Activated naive CD4-positive, alpha-beta T cell treated with Interleukin-2 at 50 U/mL for 16 hours (primary cell): ENCODE data around the gene PITPNM3.

Experiments
- DNase-seq: peaks from one replicate; pipeline ENCODE4 v3.0.0-alpha.2; 2020

The PITPNM3 gene

DNA sequence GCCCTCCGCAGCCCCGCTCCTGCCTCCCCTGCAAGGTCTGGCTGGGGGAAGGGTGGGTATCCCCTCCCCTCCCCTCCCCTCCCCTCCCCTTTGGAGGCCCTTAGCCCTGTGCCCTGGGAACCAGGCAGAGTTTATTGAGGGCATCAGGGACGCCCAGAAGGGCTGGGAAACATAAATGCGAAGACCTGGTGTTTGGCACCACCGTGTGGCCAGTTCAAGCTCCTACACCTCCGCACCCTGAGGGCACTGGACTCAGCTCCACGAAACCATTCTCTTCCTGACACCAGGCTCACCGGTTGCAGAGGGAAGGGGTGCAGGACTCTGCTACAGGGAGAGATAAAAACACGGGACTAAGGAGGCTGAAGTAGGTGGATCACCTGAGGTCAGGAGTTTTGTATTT, 120.4 kb downstream of the PITPNM3 start:
- peak; percentile 63 for DNase-seq

- DNase-seq = no peak
Measured at GRCh38 chr17:6435051-6435450, 121.3 kb downstream of the PITPNM3 start, which contains the start of gene AIPL1. Gene AIPL1 (minus strand): TSS chr17:6435121. CDS start chr17:6435104, 17 bp downstream.

DNA sequence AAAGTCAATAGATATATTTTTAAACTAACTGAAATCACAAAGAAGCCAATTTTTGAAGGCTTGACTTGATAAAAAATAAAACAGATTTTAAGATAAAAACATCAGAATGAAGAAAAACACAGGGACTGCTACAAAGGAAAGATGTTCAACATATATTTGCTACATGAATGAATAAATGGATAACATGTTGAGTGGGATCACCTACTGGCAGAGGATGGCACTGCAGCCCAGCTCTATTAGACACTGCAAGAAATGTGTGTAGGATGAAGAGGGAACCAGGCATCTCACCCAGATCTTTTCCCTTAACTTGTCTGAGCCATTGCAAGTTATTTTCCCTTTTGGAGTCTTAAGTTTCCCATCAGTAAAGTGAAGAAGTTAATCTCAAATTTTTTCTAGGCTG, 125.6 kb downstream of the PITPNM3 start:
- DNase-seq = no peak

DNA sequence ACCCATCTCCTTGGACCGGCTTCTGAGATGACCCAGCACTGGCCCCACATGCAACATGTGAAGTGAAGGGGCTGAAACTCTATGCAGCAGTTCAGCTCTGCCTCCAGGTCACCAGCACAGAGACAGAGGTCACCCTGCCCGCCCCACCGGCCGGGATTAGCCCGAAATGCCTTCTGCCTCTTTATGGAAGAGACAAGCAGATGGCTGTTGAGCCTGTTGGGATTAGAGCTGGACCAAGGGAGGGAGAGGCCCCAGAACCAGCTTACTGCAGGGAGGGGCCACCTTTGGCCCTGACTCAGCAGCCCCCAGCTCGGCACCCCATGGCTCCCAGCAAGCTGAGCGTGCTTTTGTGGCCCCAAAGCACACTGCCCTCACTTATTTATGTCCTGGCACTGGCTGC, 127.1 kb downstream of the PITPNM3 start:
- DNase-seq = no peak

DNA sequence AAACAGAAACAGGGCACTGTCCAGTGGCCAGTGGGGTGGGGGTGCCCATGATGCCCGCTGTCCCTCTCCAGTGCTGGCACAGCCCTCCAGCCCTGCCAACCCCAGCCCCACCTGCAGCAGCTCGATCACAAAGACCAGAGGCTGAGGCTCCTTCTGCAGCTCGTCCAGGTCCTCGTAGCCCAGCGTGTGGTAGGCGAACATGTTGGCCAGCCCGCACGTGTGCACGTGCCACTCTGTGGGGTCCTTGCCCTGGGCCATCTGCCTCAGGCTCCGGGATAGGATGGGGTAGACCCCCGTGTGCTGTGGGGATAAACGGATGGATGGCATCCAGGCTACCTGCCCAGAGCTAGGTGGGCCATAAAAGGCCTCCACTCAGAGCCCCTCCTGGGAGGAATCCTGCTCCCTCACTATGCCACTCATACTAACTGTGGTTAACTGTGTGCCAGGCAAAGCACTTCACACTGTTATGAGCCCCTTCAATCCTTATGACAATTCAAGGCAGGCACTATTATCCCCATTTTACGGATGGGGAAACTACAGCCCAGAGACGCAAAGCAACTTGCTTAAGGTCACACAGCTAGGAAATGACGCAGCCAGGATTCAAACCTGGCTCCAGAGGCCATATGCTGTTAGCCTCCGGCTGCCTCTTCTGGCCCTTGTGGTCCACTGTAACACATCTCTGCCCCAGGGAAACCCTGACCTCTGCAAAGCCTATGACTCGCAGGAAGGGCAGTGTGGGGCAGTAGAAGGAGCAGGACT, 128.0 kb downstream of the PITPNM3 start:
- no peak for DNase-seq

GRCh38 chr17:6427279-6427781, 129.0 kb downstream of the PITPNM3 start:
- DNase-seq = peak; percentile 35

GRCh38 chr17:6426356-6427101, 129.8 kb downstream of the PITPNM3 start:
- DNase-seq = no peak

DNA sequence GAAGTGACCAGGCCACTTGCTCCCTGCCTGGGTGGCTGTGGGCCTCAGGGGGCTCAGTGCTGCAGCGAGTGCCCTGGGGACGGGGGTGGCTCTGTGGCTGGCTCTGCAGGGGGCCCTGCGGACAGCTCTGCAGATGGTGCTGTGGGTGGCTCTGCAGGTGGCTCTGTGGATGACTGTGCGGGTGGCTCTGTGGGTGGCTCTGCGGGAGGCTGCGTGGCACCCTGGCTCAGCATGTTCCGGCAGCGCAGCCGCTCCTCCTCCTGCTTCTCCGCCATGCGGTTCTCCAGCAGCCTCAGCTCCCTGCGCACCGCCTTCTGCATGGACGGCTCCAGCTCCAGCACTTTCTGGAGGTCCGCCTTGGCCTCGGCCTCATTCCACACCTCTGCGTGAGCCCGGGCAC, 130.9 kb downstream of the PITPNM3 start:
- DNase-seq = no peak

DNA sequence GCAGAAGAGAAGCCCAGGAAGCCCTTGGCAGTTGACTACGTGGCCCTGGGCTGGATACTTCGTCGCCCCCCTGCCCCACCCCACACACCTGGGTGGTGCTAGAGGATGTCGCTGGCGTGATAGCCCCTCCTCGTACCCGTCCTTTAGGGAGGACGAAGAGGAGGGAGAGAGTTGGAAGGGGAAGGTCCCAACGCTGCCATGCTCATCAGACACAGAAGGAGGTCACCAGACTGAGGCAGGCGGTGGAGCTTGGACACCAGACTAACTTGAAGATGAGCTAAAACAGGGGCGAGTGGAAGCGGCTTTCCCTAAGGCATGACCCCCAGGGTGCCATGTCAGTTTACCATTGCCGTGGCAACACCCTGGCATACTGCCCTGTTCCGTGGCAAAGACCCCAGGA, 132.4 kb downstream of the PITPNM3 start:
- no peak for DNase-seq

GRCh38 chr17:6422654-6423241, 133.6 kb downstream of the PITPNM3 start:
- no peak for DNase-seq

- DNase-seq = peak; percentile 71
Measured at GRCh38 chr17:6421700-6422604, 134.4 kb downstream of the PITPNM3 start.

- peak; percentile 19 for DNase-seq
Measured at GRCh38 chr17:6420173-6420641, 136.1 kb downstream of the PITPNM3 start.

DNA sequence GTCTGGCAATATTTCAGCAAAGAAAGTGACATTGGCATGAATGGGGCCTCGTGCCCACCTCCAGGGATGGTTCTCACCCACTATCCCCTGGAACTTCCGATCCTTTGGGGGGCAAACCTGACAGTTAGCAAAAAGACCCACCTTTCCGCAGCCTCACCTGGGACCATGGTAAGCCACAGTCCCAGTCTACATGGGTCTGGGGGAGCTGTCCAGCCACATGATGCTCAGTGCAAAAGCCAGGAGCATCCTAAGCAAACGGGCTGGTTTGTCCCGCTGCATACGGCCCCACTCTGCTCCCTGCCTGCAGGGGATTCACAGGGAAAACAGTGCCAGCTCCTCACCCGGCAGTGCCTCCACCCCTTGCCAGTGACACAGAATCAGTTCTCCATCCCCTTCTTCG, 140.7 kb downstream of the PITPNM3 start:
- DNase-seq = no peak

DNA sequence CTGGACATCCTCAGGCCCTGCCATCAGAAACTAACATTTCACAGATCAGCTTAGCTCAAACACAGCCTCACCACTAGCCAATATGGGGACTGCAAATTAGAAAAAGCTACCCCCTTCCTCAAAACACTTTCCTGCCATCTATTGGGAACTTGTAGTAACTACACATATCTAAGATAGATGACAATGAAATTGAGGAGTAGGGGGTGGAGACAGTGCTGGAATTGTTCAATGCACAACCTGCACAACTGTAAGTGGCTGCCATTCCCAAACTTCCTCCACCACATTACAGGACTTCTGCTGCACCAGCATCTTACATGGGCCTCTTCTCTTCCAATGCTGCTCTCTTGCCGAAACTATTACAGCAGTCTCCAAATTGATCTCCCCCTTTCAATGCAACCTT, 143.3 kb downstream of the PITPNM3 start:
- no peak for DNase-seq

DNA sequence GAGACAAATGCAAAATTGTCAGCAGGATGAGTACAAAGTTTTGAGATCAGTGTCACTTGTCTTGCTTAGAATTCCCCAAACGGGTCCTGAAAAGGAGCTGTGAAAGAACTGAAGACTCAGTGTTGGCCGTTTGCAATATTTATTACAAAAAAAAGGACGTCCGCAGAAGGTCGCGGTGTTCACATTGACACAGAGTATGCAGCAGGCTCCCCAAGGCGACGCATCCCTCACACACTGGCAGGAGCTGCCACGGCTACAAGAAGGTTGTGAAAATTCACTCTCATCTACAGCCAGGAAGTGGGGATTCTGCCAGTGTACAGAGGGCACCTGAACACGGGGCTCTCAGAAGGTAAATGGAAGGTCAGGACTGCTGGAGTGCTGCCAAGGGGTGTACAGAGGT, 147.6 kb downstream of the PITPNM3 start:
- DNase-seq = no peak

GRCh38 chr17:6408276-6408675, 148.1 kb downstream of the PITPNM3 start:
- DNase-seq = no peak

DNA sequence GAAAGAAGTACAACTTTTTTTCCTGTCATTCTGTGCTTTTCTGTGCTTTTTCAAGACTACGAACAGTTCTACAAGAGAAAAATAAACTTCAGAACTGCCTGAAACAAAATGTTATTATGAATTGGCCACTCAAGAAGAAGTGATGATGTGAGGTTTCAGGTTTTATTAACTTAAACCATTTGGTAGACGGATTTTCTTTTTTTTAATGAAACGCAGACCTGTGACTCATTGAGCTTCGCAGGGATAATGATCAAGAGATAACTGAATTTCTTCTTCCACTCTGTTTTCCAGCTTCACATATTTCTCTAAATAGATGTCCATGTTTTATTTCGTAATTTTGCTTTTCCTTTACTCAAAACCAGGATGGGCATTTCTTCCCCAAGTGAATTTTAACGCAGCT, 154.1 kb downstream of the PITPNM3 start:
- DNase-seq = no peak
